ENCODE results near the gene ZNF611. TPM values are rescaled to one million over a fixed set of nuclear protein-coding genes. Genes with fewer than 3 reads are reported as not detected.
"Not testable (repeated sequence)": the region's sequence is repeated elsewhere in the genome, so short reads cannot be mapped to it uniquely, and the experiment has no call there.

ZNF611 gene
- total RNA-seq, 2 experiments from 2014 or later: 10.6 to 23.8 TPM

- H2AFZ ChIP-seq (ENCODE audit: low read length): no peak overlapping the region
- H3K9me2 ChIP-seq (ENCODE audit: insufficient read depth, low read length): no peaks in the 10 kb centered on the region
- ChIA-PET CTCF (ENCODE audit: unreplicated experiment) (no interaction called here), POLR2A (no interaction called here)
- H3K9me3 ChIP-seq (ENCODE audit: low read length): peaks cover 13% of the 10 kb centered on the region; the same call in 1 of the 2 replicates
- DNase-seq (ENCODE audit: low spot score): no peak
- peaks cover 54% of the 10 kb centered on the region for H3K36me3 ChIP-seq (ENCODE audit: insufficient read depth, low read length)
- no peak overlapping the region for H3K27ac ChIP-seq (ENCODE audit: low read depth, low read length, poor library complexity, severe bottlenecking)
- intact Hi-C loops (cut with micrococcal nuclease; ENCODE audit: unreplicated experiment): no loop called here
- H4K20me1 ChIP-seq (ENCODE audit: insufficient read depth, low read length): no peaks in the 10 kb centered on the region
- no peak overlapping the region for H3K4me3 ChIP-seq (ENCODE audit: low read depth, low read length, poor library complexity, severe bottlenecking)
- no peak overlapping the region for H3K4me2 ChIP-seq (ENCODE audit: low read length)
- H3K4me1 ChIP-seq (ENCODE audit: insufficient read depth, low read length, poor library complexity, severe bottlenecking): no peaks in the 10 kb centered on the region
- no peak for TF ChIP-seq EZH2phosphoT487 (IDR thresholded peaks at IDR 0.05; ENCODE audit: borderline replicate concordance, low read depth, low read length)
- no peak for TF ChIP-seq CTCF (conservative IDR thresholded peaks at IDR 0.05; ENCODE audit: low read length)
- no peaks in the 10 kb centered on the region for H3K79me2 ChIP-seq (ENCODE audit: insufficient read depth, low read depth, low read length)
- BruUV-seq (replicated peaks): no TSS peak
These were observed 30.9 kb downstream of the ZNF611 start for GRCh38 chr19:52703917-52704316.

- POLR2A ChIA-PET: no interaction called here
- H3K4me2 ChIP-seq (ENCODE audit: low read length): no peak overlapping the region
- intact Hi-C loops (cut with micrococcal nuclease; ENCODE audit: unreplicated experiment): no loop called here
- no peak for DNase-seq (ENCODE audit: low spot score)
- CTCF ChIA-PET (ENCODE audit: unreplicated experiment): no interaction called here
- H3K9me3 ChIP-seq (ENCODE audit: low read length): peaks cover 6% of the 10 kb centered on the region; the same call in 1 of the 2 replicates
- H3K4me3 ChIP-seq (ENCODE audit: low read depth, low read length, poor library complexity, severe bottlenecking): no peak overlapping the region
- H3K36me3 ChIP-seq (ENCODE audit: insufficient read depth, low read length): peaks cover 22% of the 10 kb centered on the region
- no peak overlapping the region for H3K27ac ChIP-seq (ENCODE audit: low read depth, low read length, poor library complexity, severe bottlenecking)
- TF ChIP-seq EZH2phosphoT487 (IDR thresholded peaks at IDR 0.05; ENCODE audit: borderline replicate concordance, low read depth, low read length) (no peak), CTCF (conservative IDR thresholded peaks at IDR 0.05; ENCODE audit: low read length) (no peak)
- H3K9me2 ChIP-seq (ENCODE audit: insufficient read depth, low read length): no peaks in the 10 kb centered on the region
- BruUV-seq (replicated peaks): no TSS peak
- H3K4me1 ChIP-seq (ENCODE audit: insufficient read depth, low read length, poor library complexity, severe bottlenecking): no peaks in the 10 kb centered on the region
- no peaks in the 10 kb centered on the region for H4K20me1 ChIP-seq (ENCODE audit: insufficient read depth, low read length)
- no peak overlapping the region for H2AFZ ChIP-seq (ENCODE audit: low read length)
- H3K79me2 ChIP-seq (ENCODE audit: insufficient read depth, low read depth, low read length): no peaks in the 10 kb centered on the region
These were observed 34.2 kb downstream of the ZNF611 start for GRCh38 chr19:52700673-52701072.

DNA sequence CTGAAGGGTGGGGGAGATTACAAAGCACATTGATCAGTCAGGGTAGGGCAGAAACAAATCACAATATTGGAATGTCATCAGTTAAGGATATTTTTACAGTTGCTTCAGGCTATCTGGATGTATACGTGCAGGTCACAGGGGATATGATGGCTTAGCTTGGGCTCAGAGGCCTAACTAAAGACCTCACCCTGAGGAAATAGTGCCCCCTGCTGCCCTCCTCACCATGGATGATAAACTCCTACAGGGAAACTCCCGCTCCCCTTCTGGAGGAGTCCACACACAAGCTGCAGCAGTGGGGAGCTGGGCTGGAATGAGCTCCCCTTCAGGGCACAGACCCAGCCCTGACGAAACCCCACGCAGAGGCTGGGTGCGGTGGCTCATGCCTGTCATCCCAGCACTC, 35.3 kb downstream of the ZNF611 start:
- H3K27ac ChIP-seq (ENCODE audit: low read depth, low read length, poor library complexity, severe bottlenecking); H3K4me1 ChIP-seq (ENCODE audit: insufficient read depth, low read length, poor library complexity, severe bottlenecking); H3K79me2 ChIP-seq (ENCODE audit: insufficient read depth, low read depth, low read length); DNase-seq (ENCODE audit: low spot score); BruUV-seq (replicated peaks); H3K4me3 ChIP-seq (ENCODE audit: low read depth, low read length, poor library complexity, severe bottlenecking); intact Hi-C loops (cut with micrococcal nuclease; ENCODE audit: unreplicated experiment); CTCF ChIA-PET (ENCODE audit: unreplicated experiment); H3K4me2 ChIP-seq (ENCODE audit: low read length); H4K20me1 ChIP-seq (ENCODE audit: insufficient read depth, low read length); H3K9me2 ChIP-seq (ENCODE audit: insufficient read depth, low read length); H2AFZ ChIP-seq (ENCODE audit: low read length); POLR2A ChIA-PET; H3K9me3 ChIP-seq (ENCODE audit: low read length): not testable (repeated sequence)
- H3K36me3 ChIP-seq (ENCODE audit: insufficient read depth, low read length): peaks cover 11% of the 10 kb centered on the region
- TF ChIP-seq CTCF (conservative IDR thresholded peaks at IDR 0.05; ENCODE audit: low read length): peak; percentile 41
